NB4 (cell line): Measurements from ENCODE around the gene PRR5L.
A peak's percentile ranks its signal among the peaks of the same experiment; 100 is the strongest.

Experiments
- DNase-seq: peaks from one replicate; pipeline ENCODE4 v3.0.0; 2010; ENCODE audit warnings: low read depth
- H3K4me3 ChIP-seq: one replicate; pipeline ENCODE4 v1.5.1; 2011; ENCODE audit warnings: mild to moderate bottlenecking, low read depth, low read length, moderate library complexity
- MYC ChIP-seq: IDR thresholded peaks from 2 replicates; pipeline ENCODE4 v1.6.1; 2011; ENCODE audit warnings: low read depth, low read length
- POLR2A ChIP-seq: IDR thresholded peaks from 2 replicates; pipeline ENCODE4 v1.6.1; 2011; ENCODE audit warnings: mild to moderate bottlenecking; ENCODE audit not compliant: insufficient read length; ENCODE audit errors: extremely low read depth
- TF ChIP-seq, protein P1 (sequence below): IDR thresholded peaks from one replicate; pipeline ENCODE4 v1.5.1; 2012; ENCODE audit warnings: low read depth, low read length
- TF ChIP-seq, protein P2 (sequence below): IDR thresholded peaks from 2 replicates; pipeline ENCODE4 v1.6.1; 2011; ENCODE audit warnings: low read depth, low read length

The PRR5L gene

DNA sequence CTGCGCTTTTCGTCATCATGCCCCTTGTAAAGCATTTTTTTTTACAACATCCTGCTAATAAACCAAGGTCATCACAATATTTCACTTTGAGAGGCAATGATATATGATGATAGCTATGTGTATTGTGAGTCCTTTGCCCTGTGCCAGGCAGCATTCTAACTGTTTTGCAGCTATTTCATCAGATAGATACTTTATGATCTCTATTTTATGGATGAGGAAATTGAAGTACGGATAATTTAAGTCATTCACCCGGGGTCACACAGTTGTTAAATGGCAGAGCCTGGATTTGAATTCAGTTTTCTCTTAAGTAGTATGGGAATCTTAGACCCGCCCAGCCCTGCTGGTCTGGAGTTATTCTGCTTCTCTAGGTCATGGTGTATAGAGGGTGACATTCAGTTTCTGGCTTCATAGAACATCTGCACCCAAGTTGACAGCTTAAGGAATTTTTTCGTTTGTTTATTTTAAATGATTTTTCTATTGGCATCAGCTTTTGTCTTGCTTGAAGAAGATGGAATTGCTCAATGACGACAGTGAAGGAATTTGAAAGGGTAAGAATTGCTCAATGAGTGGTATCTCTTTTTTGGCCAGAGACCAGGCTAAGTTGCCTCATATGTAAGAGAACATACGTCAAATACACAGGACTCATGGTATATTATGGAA is 926 bp downstream of the PRR5L start:
- peak; percentile 30 for DNase-seq
- TF ChIP-seq MYC: no peak
- TF ChIP-seq, protein P1, sequence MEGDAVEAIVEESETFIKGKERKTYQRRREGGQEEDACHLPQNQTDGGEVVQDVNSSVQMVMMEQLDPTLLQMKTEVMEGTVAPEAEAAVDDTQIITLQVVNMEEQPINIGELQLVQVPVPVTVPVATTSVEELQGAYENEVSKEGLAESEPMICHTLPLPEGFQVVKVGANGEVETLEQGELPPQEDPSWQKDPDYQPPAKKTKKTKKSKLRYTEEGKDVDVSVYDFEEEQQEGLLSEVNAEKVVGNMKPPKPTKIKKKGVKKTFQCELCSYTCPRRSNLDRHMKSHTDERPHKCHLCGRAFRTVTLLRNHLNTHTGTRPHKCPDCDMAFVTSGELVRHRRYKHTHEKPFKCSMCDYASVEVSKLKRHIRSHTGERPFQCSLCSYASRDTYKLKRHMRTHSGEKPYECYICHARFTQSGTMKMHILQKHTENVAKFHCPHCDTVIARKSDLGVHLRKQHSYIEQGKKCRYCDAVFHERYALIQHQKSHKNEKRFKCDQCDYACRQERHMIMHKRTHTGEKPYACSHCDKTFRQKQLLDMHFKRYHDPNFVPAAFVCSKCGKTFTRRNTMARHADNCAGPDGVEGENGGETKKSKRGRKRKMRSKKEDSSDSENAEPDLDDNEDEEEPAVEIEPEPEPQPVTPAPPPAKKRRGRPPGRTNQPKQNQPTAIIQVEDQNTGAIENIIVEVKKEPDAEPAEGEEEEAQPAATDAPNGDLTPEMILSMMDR: no peak
- TF ChIP-seq POLR2A: no peak
- TF ChIP-seq, protein P2, sequence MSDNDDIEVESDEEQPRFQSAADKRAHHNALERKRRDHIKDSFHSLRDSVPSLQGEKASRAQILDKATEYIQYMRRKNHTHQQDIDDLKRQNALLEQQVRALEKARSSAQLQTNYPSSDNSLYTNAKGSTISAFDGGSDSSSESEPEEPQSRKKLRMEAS: no peak
- no peak overlapping the region for H3K4me3 ChIP-seq

DNA sequence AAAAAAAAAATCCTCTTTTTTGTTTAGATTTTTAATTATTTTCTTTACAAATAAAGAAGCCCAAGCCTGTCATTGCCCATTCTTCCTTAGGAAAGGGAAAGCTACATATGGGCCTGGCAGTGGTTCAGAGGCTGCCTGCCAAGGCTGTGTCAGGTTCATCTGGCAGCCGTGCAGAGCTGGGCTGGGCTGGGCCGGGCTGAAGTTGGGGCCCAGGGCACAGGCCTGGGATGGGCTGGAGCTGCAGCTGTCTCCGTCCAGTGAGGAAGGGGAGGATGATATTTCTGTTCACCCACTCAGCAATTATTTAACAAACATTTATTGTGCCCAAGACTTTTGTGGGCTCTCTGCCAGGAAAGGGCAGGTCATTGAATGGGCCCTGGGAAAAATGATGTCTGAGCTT is 4.6 kb downstream of the PRR5L start:
- TF ChIP-seq, protein P1: no peak
- TF ChIP-seq MYC (no peak), POLR2A (no peak)
- TF ChIP-seq, protein P2: no peak
- no peak overlapping the region for H3K4me3 ChIP-seq
- DNase-seq: no peak

DNA sequence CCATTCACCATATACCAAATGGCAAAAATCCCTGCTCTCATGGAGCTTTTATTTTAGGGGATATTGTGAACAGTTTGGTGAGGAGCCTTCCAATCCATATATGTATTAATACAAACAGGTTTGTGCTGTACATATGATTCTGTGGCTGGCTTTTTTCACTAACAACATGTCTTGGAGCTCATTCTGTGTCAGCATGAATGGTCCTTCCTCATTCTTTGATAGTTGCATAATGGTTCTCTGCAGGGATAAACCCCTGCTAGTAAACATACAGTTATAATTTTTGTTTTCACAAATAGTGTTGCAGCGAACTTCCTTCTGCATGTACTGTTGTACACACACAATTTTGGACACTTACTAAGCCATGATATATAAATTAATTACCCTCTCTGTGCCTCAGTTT is 8.3 kb downstream of the PRR5L start:
- TF ChIP-seq, protein P2: no peak
- no peak for TF ChIP-seq POLR2A
- TF ChIP-seq MYC: no peak
- TF ChIP-seq, protein P1: no peak
- no peak overlapping the region for H3K4me3 ChIP-seq
- peak; percentile 20 for DNase-seq

DNA sequence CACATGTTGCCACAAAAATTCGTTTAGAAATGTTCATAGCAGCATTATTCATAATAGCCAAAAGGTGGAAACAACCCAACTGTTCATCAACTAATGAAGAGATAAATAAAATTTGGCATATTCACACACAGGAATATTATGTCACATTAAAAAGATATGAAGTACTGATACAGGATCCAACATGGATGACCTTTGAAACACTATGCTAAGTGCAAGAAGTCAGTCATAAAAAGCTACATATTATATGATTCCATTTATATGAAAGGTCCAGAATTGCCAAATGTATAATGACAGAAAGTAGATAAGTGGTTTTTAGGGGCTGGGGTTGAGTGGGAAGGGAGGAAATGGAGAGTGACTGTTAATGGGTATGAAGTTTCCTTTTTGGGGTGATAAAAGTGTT is 9.0 kb downstream of the PRR5L start:
- no peak for DNase-seq
- no peak for TF ChIP-seq MYC
- TF ChIP-seq, protein P2: no peak
- TF ChIP-seq, protein P1: no peak
- no peak overlapping the region for H3K4me3 ChIP-seq

DNA sequence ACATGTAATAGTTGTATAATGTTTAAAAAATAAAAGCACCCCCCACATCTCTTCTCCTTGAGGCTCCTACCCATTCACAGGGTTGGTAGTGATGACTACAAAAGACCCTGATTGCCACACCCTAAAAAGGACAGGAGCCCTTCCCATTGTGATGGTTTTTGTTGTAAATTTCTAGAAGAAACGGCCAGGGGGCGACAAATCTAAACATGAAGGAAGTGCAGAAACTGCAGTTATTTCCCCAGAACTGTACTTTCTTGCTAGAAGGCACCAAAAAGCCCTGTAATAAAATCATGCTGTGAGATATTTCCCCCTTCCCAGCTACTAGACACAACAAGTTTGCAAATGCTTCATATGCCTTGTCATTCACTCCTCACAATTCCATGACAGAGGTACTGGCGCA is 10.8 kb downstream of the PRR5L start:
- TF ChIP-seq, protein P1: no peak
- TF ChIP-seq MYC: no peak
- no peak for TF ChIP-seq POLR2A
- TF ChIP-seq, protein P2: no peak
- no peak overlapping the region for H3K4me3 ChIP-seq
- DNase-seq: peak; percentile 34

DNA sequence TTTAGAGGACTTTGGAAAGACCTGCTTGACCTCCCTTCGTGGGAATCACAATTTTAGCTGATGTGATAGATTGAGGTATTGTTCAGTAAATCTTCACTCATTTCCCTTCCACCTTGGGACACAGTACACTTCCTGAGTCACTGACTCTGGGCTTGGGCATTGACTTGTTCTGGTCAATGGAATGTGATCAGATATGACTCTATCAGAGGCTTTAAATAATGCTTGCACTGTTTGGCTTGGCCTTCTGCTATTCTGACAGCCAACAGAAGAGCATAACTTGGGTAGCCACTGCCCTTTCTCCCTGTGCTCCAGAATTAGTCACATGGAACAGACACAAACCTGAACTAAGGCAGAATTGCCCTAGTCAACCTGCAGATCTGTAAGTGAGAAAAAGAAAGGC is 12.5 kb downstream of the PRR5L start:
- no peak for DNase-seq
- H3K4me3 ChIP-seq: no peak overlapping the region
- TF ChIP-seq POLR2A: no peak
- TF ChIP-seq, protein P1: no peak
- TF ChIP-seq, protein P2: no peak
- no peak for TF ChIP-seq MYC
